Measurements from ENCODE around the gene SERINC3. TPM values are rescaled to one million over a fixed set of nuclear protein-coding genes. Genes with fewer than 3 reads are reported as not detected.

Gene SERINC3
- total and polyA plus RNA-seq, 2 of the 13 experiments (the other 11 are each of a cell fraction or from before 2014, with no cell fraction given): 82.0 to 226 TPM

GRCh38 chr20:44450903-44451450 is 70.9 kb downstream of the SERINC3 start (continued):
- 0 out of 2 replicates have a peak, but pooled peaks have one; percentile 15 for TF ChIP-seq ZBTB4 (CRISPR knock-in tag; IDR thresholded peaks at IDR 0.05; ENCODE audit: borderline replicate concordance)
- TF ChIP-seq ARNT (IDR thresholded peaks at IDR 0.05): no peak
- no peak for TF ChIP-seq ZFP1 (CRISPR knock-in tag; IDR thresholded peaks at IDR 0.05)
- no peak for TF ChIP-seq ZNF446 (CRISPR knock-in tag; IDR thresholded peaks at IDR 0.05)
- TF ChIP-seq TARDBP (CRISPR knock-in tag; IDR thresholded peaks at IDR 0.05): no peak; the same call in 1 of the 2 replicates
- peak; percentile 9; the same call in 1 of the 2 replicates for TF ChIP-seq SAP130 (CRISPR knock-in tag; IDR thresholded peaks at IDR 0.05; ENCODE audit: low read depth)
- peak; percentile 43; the same call in 1 of the 2 replicates for TF ChIP-seq RXRB (CRISPR knock-in tag; IDR thresholded peaks at IDR 0.05; ENCODE audit: borderline replicate concordance)
- TF ChIP-seq ZNF607 (CRISPR knock-in tag; IDR thresholded peaks at IDR 0.05; ENCODE audit: borderline replicate concordance): 0 out of 2 replicates have a peak, but pooled peaks have one; percentile 21
- TF ChIP-seq PHF21A (CRISPR knock-in tag; IDR thresholded peaks at IDR 0.05): peak; percentile 53
- 0 out of 2 replicates have a peak, but pooled peaks have one; percentile 40 for TF ChIP-seq ZNF343 (CRISPR knock-in tag; IDR thresholded peaks at IDR 0.05)
- 0 out of 2 replicates have a peak, but pooled peaks have one; percentile 48 for TF ChIP-seq ZNF121 (CRISPR knock-in tag; IDR thresholded peaks at IDR 0.05)
- 0 out of 2 replicates have a peak, but pooled peaks have one; percentile 53 for TF ChIP-seq BORCS8-MEF2B (CRISPR knock-in tag; IDR thresholded peaks at IDR 0.05)
- no peak for TF ChIP-seq PRMT3 (CRISPR knock-in tag; IDR thresholded peaks at IDR 0.05; ENCODE audit: borderline replicate concordance, low read depth)
- TF ChIP-seq ZNF230 (CRISPR knock-in tag; IDR thresholded peaks at IDR 0.05): peak; percentile 27; the same call in 1 of the 2 replicates
- no peak for TF ChIP-seq PCBP1 (IDR thresholded peaks at IDR 0.05; ENCODE audit: borderline replicate concordance, low read depth, low read length)
- no peak for TF ChIP-seq PAX8 (CRISPR knock-in tag; IDR thresholded peaks at IDR 0.05; ENCODE audit: borderline replicate concordance)
- no peak for TF ChIP-seq HNRNPH1 (optimal IDR thresholded peaks at IDR 0.05; ENCODE audit: low read depth, low read length)
- TF ChIP-seq ARID4A (CRISPR knock-in tag; IDR thresholded peaks at IDR 0.05; ENCODE audit: borderline replicate concordance): 0 out of 2 replicates have a peak, but pooled peaks have one; percentile 26
- TF ChIP-seq ZNF354B (CRISPR knock-in tag; IDR thresholded peaks at IDR 0.05): no peak
- 0 out of 2 replicates have a peak, but pooled peaks have one; percentile 25 for TF ChIP-seq ZNF512B (CRISPR knock-in tag; IDR thresholded peaks at IDR 0.05; ENCODE audit: borderline replicate concordance)
